Activated effector memory CD4-positive, alpha-beta T cell treated with anti-CD3 and anti-CD28 coated beads, Interleukin-2, amount 50 U/mL, for 16 hours (primary cell): Measurements from ENCODE around the gene NCOA1.
"Not testable (repeated sequence)": the region's sequence is repeated elsewhere in the genome, so short reads cannot be mapped to it uniquely, and the experiment has no call there.

Experiments
- DNase-seq: peaks from one replicate; pipeline ENCODE4 v3.0.0-alpha.2; 2020

The NCOA1 gene

GRCh38 chr2:24509425-24509824, 18.4 kb downstream of the NCOA1 start:
- DNase-seq: no peak

DNA sequence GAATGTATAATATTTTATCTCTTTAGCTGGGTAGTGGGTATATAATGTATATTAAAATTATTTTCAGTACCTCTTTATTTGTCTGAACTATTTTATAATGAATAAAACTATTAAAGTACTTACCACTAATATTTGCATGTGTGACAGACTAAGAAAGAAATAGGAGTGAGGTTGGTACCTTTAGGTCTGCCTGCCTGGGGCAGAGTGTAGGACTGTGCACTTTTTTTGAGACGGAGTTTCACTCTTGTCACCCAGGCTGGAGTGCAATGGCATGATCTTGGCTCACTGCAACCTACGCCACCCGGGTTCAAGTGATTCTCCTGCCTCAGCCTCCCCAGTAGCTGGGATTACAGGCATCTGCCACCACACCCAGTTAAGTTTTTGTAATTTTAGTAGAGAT, 18.8 kb downstream of the NCOA1 start:
- DNase-seq: no peak

GRCh38 chr2:24510771-24511170, 19.7 kb downstream of the NCOA1 start:
- no peak for DNase-seq

- no peak for DNase-seq
These were observed 20.1 kb downstream of the NCOA1 start for GRCh38 chr2:24511198-24511597.

- DNase-seq: no peak
These were observed 20.8 kb downstream of the NCOA1 start for GRCh38 chr2:24511894-24512293.

DNA sequence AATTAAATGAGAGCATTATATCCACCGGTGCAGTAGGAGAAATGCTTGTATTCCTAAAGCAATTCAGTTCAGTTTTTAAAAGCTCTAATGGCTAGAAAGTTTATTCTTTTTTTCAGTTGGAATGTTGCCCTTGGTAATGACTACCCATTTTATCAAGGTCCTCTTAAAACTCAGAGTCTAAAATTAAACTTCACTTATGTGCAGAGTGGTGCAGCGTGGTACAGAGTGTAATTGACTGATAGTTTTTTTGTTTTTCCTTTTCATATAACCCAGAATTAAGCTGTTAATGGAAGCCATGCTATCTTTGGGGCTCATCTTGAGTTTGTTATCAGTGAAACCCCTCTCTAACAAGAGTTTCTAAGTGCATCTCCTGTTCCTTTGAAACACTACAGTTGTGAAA, 21.4 kb downstream of the NCOA1 start:
- no peak for DNase-seq

DNA sequence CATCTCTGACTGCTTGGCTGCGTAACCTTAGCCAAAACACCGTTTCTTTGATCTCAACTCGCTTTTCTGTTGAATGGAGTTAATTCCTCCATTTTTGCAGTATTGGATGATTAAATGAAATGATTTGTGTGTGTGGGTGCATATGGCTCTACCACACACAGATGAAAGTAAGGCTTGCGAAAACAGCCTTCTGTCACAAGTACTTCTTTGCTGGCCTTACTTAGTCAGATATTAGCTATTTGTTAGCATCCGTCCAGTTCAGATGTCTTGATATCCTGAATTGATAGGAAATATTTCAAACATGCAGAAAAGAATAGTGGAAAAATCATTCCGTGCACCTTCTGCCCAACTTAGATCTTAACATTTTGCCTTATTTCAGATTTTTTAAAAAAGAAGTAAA, 21.8 kb downstream of the NCOA1 start:
- DNase-seq: no peak

GRCh38 chr2:24513281-24514071, 22.4 kb downstream of the NCOA1 start:
- DNase-seq: no peak

DNA sequence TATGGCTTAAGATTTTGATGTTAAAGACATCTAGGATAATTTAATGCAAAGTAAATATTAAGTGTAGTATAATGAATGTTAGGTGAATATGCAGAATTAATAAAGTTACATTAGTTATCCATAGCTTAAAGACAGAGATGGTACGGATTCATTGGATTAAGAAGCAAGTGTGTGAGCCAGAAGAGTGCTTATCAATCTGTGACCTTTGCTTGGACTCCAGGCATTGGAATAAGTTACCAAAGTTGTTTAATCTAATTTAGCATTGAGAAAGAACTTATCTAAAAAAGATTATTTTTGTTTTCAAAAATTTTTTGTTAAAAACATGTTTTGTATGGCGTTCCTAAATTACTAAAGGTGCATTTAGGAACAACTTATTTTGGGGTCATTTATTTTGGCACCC, 23.8 kb downstream of the NCOA1 start:
- DNase-seq: no peak

DNA sequence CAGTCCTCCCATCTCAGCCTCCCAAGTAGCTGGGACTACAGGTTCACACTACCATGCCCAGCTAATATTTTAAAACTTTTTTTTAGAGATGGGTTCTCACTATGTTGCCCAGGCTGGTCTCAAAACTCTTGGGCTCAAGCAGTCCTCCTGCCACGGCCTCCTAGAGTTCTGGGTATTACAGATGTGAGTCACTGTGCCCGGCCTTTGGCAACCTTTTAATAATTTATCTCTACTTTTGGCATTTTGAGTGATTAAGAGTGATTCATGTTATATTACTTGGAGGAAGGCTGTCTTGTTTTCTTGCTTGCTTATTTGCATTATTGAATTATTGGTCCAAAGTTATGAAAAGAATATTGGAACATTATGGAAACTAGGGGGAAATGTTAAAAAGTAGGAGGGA, 24.3 kb downstream of the NCOA1 start:
- DNase-seq: no peak

- no peak for DNase-seq
These were observed 24.8 kb downstream of the NCOA1 start for GRCh38 chr2:24515831-24516230.

- no peak for DNase-seq
These were observed 26.2 kb downstream of the NCOA1 start for GRCh38 chr2:24517247-24517646.

DNA sequence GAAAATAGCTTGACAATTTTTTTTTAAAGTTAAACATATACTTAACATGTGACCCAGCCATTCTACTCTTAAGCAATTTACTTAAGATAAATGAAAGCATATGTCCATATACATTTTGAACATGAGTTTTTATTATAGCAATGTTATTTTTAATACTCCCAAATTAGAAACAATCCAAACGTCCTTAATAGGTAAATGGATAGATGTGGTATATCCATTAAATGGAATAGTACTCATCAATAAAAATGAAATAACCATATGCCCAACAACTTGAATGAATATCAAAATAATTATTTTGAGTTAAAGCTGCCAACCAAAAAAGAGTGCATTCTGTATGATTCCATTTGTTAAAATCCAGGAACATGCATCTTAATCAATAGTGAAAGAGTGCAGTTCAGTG, 29.1 kb downstream of the NCOA1 start:
- no peak for DNase-seq

GRCh38 chr2:24521162-24521857, 30.3 kb downstream of the NCOA1 start:
- DNase-seq: no peak

- DNase-seq: no peak
These were observed 31.1 kb downstream of the NCOA1 start for GRCh38 chr2:24521975-24522639.

GRCh38 chr2:24527536-24527935, 36.5 kb downstream of the NCOA1 start:
- no peak for DNase-seq

GRCh38 chr2:24530796-24531195, 39.7 kb downstream of the NCOA1 start:
- no peak for DNase-seq

- not testable (repeated sequence) for DNase-seq
These were observed 40.6 kb downstream of the NCOA1 start for GRCh38 chr2:24531610-24532009.

GRCh38 chr2:24532057-24532456, 41.0 kb downstream of the NCOA1 start:
- DNase-seq: not testable (repeated sequence)

- not testable (repeated sequence) for DNase-seq
These were observed 42.5 kb downstream of the NCOA1 start for GRCh38 chr2:24533574-24533973.

DNA sequence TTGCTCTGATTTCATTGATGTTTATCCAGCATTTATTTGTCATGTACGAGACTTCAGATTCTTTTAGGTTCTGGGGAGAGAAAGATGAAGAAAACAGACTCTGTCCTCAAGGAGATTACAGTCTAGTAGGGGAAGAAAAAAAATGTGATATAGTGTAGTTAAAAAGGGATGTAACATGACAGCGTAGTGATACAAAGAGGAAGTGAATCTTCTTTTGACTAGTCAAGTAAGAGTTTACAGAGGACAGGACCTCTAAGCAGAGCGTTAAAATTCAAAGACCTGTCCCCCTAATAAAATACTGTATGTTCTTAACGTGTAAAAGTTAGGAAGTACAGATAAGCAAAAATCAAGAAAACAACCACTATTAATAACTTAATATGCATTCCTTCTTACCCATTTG, 47.7 kb downstream of the NCOA1 start:
- DNase-seq: no peak

DNA sequence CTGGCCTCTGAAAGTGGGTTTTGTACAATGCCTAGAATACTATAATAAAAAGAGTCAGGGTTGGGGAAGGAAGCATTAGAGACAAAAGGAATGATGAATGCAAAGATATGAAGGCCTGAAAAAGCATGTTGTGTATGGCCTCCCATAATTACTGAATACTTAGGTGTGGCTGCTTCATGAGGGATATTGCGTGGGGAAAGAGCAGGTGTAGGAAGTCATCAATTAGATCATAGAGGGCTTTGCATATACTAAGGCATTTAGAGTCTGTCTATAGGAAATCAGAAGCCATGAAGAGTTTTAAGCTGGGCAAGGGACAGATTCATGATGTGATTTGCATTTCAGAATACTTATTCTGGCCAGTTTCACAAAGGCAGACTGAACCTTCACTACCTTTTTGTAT, 48.2 kb downstream of the NCOA1 start:
- DNase-seq: no peak

DNA sequence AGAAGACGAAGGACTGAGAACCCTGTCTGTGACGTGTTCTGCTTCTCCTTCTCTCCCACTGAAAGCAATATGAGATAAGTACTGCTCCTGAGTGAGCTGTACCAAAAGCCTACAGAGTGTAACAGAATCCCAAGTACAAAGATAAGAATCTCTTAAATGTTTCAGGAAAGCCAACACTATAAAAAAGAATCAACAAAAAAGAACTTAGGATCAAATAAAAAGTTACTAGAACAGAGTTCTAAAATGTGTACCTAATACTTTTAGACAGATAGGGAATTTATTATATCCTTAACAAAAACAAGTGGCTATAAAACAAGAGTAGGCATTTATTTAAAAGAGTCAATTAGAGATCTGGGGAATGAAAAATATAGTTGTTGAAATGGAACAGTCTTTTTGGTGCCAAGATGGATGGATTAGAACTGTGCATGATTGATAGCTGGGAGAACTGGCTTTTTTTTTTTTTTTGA, 49.0 kb downstream of the NCOA1 start:
- DNase-seq: no peak

- no peak for DNase-seq
These were observed 50.6 kb downstream of the NCOA1 start for GRCh38 chr2:24541621-24542020.
